Cardiac fibroblast (primary cell): ENCODE data around the gene ACOXL.
"Not testable (repeated sequence)": the region's sequence is repeated elsewhere in the genome, so short reads cannot be mapped to it uniquely, and the experiment has no call there.

Source experiments
- DNase-seq, 2 donors: peaks; one replicate each; pipeline versions ENCODE4 v3.0.0 to v3.0.0-alpha.2; 2010; ENCODE audit warnings: low read depth in 2 of 2
- H3K4me3 ChIP-seq, 2 donors: replicated peaks in 1 of 2; 1 replicate in 1 of 2; 2 replicates in 1 of 2; pipeline ENCODE4 v1.5.1; 2011; ENCODE audit warnings: low read depth in 2 of 2, low read length in 2 of 2, mild to moderate bottlenecking in 2 of 2, moderate library complexity in 1 of 2
- CTCF ChIP-seq: IDR thresholded peaks from one replicate; pipeline ENCODE4 v1.5.1; 2011; ENCODE audit warnings: low read depth, mild to moderate bottlenecking, low read length, inconsistent platforms

ACOXL gene

GRCh38 chr2:110852541-110853263, 120.3 kb downstream of the ACOXL start:
- no peak overlapping the region for H3K4me3 ChIP-seq
- TF ChIP-seq CTCF: no peak
- no peak for DNase-seq

DNA sequence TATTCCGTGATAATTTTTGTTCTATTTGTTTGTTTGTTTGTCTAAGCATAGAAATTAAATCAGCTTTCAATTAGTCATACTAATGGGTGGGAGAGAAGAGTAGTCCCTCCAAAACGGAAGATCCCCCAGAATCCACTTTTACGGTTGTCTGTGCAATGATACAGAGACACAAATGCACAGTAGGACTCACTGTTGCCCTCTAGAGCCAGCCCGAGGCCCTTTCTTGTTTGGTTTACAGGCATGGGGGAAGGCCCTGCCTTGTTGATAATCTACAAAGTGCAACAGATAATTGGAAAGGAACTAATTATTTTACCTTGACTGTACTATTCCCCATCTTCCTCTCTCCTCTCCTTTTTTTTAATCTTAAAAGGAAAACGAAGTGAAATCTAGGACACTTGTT, 121.1 kb downstream of the ACOXL start:
- H3K4me3 ChIP-seq: no peak overlapping the region
- TF ChIP-seq CTCF: peak; percentile 67
- peak; percentile 13 to 18 for DNase-seq

DNA sequence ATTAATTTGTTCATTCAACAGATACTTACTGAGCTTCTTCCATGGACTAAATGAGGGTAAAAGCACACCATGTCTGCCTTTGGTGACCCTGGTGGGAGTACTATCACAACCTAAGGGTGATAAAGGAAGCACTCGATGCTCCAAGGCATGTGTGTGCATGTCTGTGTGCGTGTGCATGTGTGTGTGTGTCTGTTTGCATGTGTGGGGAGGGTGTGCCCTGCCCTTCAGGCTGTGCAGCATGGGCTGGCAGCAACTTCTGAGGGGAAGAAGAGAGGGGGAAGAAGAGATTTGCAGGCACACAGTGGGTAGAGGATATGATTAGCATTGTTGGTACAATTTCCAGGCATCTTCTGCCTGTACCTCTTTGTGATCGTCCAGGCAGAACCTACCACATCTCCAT, 121.6 kb downstream of the ACOXL start:
- H3K4me3 ChIP-seq: no peak overlapping the region
- TF ChIP-seq CTCF: no peak
- no peak for DNase-seq

- no peak overlapping the region for H3K4me3 ChIP-seq
- TF ChIP-seq CTCF: peak; percentile 25
- DNase-seq: peak in 1 of 2 donors; percentile 12
These were observed 122.1 kb downstream of the ACOXL start for GRCh38 chr2:110854355-110855081.

- not testable (repeated sequence) for DNase-seq, H3K4me3 ChIP-seq
These were observed 123.5 kb downstream of the ACOXL start for GRCh38 chr2:110855841-110856240.

GRCh38 chr2:110858135-110858725, 125.9 kb downstream of the ACOXL start:
- no peak for TF ChIP-seq CTCF
- no peak overlapping the region for H3K4me3 ChIP-seq
- no peak for DNase-seq

GRCh38 chr2:110858993-110859701, 126.8 kb downstream of the ACOXL start:
- TF ChIP-seq CTCF: no peak
- no peak overlapping the region for H3K4me3 ChIP-seq
- DNase-seq: no peak
